ENCODE results near the gene NUDT7. TPM values are rescaled to one million over a fixed set of nuclear protein-coding genes. Genes with fewer than 3 reads are reported as not detected.

Gene NUDT7
- total and polyA plus RNA-seq, 9 of the 15 experiments (the other 6 are each of a cell fraction or from before 2014, with no cell fraction given) = 5.6 to 24.2 (median 10.5) TPM

GRCh38 chr16:77763994-77764393, 41.7 kb downstream of the NUDT7 start:
- Histone ChIP-seq H3K9me3 (replicated peaks; ENCODE audit: control insufficient read depth, insufficient read depth, low read depth, low read length) (no peaks in the 10 kb centered on the region), H3K9ac (ENCODE audit: insufficient read depth in 1 of 2, low read depth in 2 of 2, low read length in 2 of 2) (no peak overlapping the region), H3K4me2 (ENCODE audit: insufficient read depth, low read length) (no peak overlapping the region), H3K4me1 (replicated peaks in 1 of 2; ENCODE audit: control insufficient read depth in 2 of 2, insufficient read depth in 2 of 2, low read length in 2 of 2) (no peaks in the 10 kb centered on the region), H3K27ac (ENCODE audit: extremely low read depth, low read depth, low read length) (no peak overlapping the region), H3K27me3 (ENCODE audit: control insufficient read depth in 2 of 2, insufficient read depth in 2 of 2, low read length in 2 of 2) (peaks cover 3 to 4% of the 10 kb centered on the region in 2 experiments; a peak in 2 of 5 replicates), H3K9me1 (ENCODE audit: control insufficient read depth, insufficient read depth, low read length) (no peaks in the 10 kb centered on the region), H3K4me3 (no peak overlapping the region), H3K79me2 (ENCODE audit: control insufficient read depth, insufficient read depth, low read length) (no peaks in the 10 kb centered on the region), H2AFZ (ENCODE audit: low read depth, low read length) (no peak overlapping the region), H4K20me1 (replicated peaks; ENCODE audit: control insufficient read depth, insufficient read depth, low read length) (no peaks in the 10 kb centered on the region), H3K36me3 (ENCODE audit: control insufficient read depth, insufficient read depth, low read length) (no peaks in the 10 kb centered on the region)
- 0% methylated on average over 1 of the region's 1 CpG for WGBS (ENCODE audit: insufficient coverage, low coverage, missing lambda C conversion rate)
- ATAC-seq = no peak
- in situ Hi-C loops (cut with MboI) = no loop called here
- no peak for FAIRE-seq
- DNase-seq (ENCODE audit: extremely low read depth in 1 of 4, low spot score in 3 of 4) = no peak
- POLR2A ChIA-PET = no interaction called here
- TF ChIP-seq HIVEP1 (CRISPR knock-in tag; IDR thresholded peaks at IDR 0.05) = no peak
- TF ChIP-seq SIN3B (IDR thresholded peaks at IDR 0.05; ENCODE audit: low read depth) = no peak
- TF ChIP-seq MEF2D (tag; conservative IDR thresholded peaks at IDR 0.05; ENCODE audit: low read depth) = no peak
- no peak for TF ChIP-seq KLF6 (CRISPR knock-in tag; IDR thresholded peaks at IDR 0.05; ENCODE audit: borderline replicate concordance)
- no peak for TF ChIP-seq U2AF1 (optimal IDR thresholded peaks at IDR 0.05; ENCODE audit: low read depth, low read length)
- TF ChIP-seq ZNF586 (CRISPR knock-in tag; conservative IDR thresholded peaks at IDR 0.05) = no peak
- no peak for TF ChIP-seq CSDE1 (IDR thresholded peaks at IDR 0.05)
- TF ChIP-seq KAT7 (CRISPR knock-in tag; IDR thresholded peaks at IDR 0.05; ENCODE audit: borderline replicate concordance) = no peak
- no peak for TF ChIP-seq CEBPZ (IDR thresholded peaks at IDR 0.05; ENCODE audit: borderline replicate concordance, low read depth, low read length)
- TF ChIP-seq HBP1 (CRISPR knock-in tag; IDR thresholded peaks at IDR 0.05) = no peak
- TF ChIP-seq CBX3 (IDR thresholded peaks at IDR 0.05; ENCODE audit: borderline replicate concordance in 1 of 2, low read length in 2 of 2) = no peak
- BruUV-seq (replicated peaks) = no TSS peak
- intact Hi-C loops (cut with micrococcal nuclease) = no loop called here
- CTCF ChIA-PET (ENCODE audit: low intra/inter-chr PET ratio) = no interaction called here

Data from K562 (cell line).